Measurements from ENCODE around the gene SYT7. TPM values are rescaled to one million over a fixed set of nuclear protein-coding genes. Genes with fewer than 3 reads are reported as not detected.

SYT7 gene
- total RNA-seq, 1 donor: 0.43 TPM

- no peak for DNase-seq (ENCODE audit: low read depth)
- H3K4me3 ChIP-seq (ENCODE audit: low read depth, low read length): no peak overlapping the region
- peak; percentile 14 for TF ChIP-seq CTCF (IDR thresholded peaks at IDR 0.05; ENCODE audit: insufficient read depth, low read depth, low read length)
Measured at GRCh38 chr11:61555051-61555969, 25.6 kb downstream of the SYT7 start.

- H3K4me3 ChIP-seq (ENCODE audit: low read depth, low read length): no peak overlapping the region
- DNase-seq (ENCODE audit: low read depth): no peak
- no peak for TF ChIP-seq CTCF (IDR thresholded peaks at IDR 0.05; ENCODE audit: insufficient read depth, low read depth, low read length)
Measured at GRCh38 chr11:61554172-61554988, 26.5 kb downstream of the SYT7 start.

DNA sequence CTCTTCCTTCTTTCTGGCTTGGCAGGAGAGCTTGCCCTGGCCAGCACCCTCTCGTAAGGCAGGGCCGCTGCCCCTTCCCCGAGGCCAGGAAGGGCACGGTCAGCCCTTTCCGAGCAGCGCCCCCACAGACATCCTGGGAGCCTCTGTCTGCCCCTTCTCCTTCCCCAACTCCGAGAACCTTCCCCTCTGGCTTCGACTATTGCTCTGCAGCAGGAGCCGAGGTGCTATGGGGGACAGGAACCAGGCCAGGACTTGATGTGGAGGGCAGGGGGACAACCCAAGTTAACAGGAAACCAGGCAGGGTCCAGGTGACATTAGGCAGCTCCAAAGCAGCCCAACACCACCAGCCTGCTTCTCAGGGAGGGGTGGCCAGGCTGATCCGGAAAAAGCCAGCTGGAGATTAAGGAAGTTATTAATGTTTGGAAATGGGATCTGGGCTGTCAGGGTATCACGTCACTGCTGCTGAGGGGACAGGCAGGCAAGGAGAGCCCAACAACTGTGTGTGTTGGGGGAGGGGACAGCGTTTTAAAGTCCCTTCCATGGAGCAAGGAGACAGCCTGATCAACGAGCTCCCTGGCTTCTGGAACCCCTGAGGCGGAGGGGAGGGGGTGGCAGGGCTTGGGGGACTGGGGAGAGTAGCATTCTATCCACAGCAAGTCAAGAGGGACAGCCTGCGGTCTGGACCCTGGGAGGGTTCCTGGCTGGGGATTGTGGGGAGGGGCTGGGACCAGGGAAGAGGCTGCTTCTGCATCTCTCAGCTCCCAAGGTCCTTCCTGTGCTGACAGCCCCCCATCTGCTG lies 27.3 kb downstream of the SYT7 start:
- no peak for TF ChIP-seq CTCF (IDR thresholded peaks at IDR 0.05; ENCODE audit: insufficient read depth, low read depth, low read length)
- no peak overlapping the region for H3K4me3 ChIP-seq (ENCODE audit: low read depth, low read length)
- no peak for DNase-seq (ENCODE audit: low read depth)

DNA sequence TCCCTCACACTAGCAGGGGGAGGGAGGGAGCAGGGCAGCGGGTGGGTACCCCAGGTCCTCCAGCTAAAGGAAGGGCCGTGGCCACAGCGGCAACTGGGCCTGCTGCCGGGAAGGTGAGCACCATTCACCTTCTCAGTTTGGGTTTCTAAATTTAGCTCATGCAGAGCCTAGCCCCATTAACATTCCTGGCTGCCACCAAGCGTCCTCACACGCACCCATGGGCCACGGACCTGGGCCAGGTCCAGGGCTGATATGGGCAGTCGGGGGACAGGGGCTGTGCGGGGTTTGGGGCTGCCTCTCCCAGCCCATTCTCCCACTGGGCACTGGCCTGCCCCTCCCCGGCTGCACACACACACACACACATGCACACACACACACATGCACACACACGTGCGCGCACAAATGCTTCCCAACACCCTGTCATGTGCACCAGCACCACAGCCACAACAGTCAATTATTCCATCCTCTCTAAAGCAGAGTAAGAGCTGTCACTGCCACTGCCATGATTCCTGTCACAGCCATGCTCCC lies 28.7 kb downstream of the SYT7 start:
- H3K4me3 ChIP-seq (ENCODE audit: low read depth, low read length): no peak overlapping the region
- TF ChIP-seq CTCF (IDR thresholded peaks at IDR 0.05; ENCODE audit: insufficient read depth, low read depth, low read length): no peak
- no peak for DNase-seq (ENCODE audit: low read depth)

- no peak for DNase-seq (ENCODE audit: low read depth)
- H3K4me3 ChIP-seq (ENCODE audit: low read depth, low read length): no peak overlapping the region
- no peak for TF ChIP-seq CTCF (IDR thresholded peaks at IDR 0.05; ENCODE audit: insufficient read depth, low read depth, low read length)
Measured at GRCh38 chr11:61551634-61552033, 29.2 kb downstream of the SYT7 start.

DNA sequence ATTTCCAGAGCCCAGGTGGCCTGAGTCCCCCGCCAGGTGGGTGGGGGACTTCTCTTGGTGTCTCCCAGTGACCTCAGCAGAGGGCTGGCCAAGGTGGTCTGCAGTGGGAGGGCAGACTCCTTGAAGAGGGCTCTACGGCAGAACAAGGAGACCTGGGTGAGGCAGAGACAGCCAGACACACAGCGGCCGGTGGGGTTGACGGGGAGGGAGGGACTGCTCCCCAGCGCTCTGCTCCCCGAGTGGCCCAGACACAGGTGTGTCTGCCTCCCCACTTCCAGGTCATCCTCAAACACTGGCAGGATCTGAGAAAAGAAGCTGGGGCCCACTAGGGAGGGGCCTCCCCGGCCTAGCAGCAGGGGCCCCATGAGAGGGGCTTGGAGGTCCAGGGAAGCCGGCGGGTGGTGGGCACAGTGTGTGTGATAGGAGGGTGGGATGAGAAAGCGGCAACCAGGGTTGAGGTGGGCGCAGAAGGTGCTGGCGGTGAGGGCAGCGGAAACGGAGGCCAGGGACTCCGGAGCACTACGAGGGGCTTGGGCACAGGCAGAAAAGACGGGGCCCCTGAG lies 30.1 kb downstream of the SYT7 start:
- no peak for TF ChIP-seq CTCF (IDR thresholded peaks at IDR 0.05; ENCODE audit: insufficient read depth, low read depth, low read length)
- no peak overlapping the region for H3K4me3 ChIP-seq (ENCODE audit: low read depth, low read length)
- no peak for DNase-seq (ENCODE audit: low read depth)
